C1 segment of cervical spinal cord (tissue), 14 donors: Measurements from ENCODE around the gene ACTL7A.
"Not testable (repeated sequence)": the region's sequence is repeated elsewhere in the genome, so short reads cannot be mapped to it uniquely, and the experiment has no call there.

Experiments
- DNase-seq, 14 donors: peaks; one replicate each; lab custom pipeline; 2025; lab: John Stamatoyannopoulos, UW

ACTL7A gene

GRCh38 chr9:108861997-108862396 is at the start of gene ACTL7A:
Gene ACTL7A, plus strand, starts transcription at chr9:108862266. Its CDS starts 57 bp downstream, at chr9:108862323.
- DNase-seq, result no peak

- no peak for DNase-seq
Observed at GRCh38 chr9:108812396-108813025, 49.6 kb upstream of the ACTL7A start.

GRCh38 chr9:108813951-108814601 is 48.0 kb upstream of the ACTL7A start:
- DNase-seq, result peak in 8 of 14 donors; percentile 3 to 24 (median 10)

GRCh38 chr9:108815156-108815555 is 46.9 kb upstream of the ACTL7A start:
- no peak for DNase-seq

GRCh38 chr9:108816037-108816436 is 46.0 kb upstream of the ACTL7A start:
- DNase-seq, result peak in 2 of 14 donors; percentile 5 to 18

GRCh38 chr9:108823829-108824228 is 38.2 kb upstream of the ACTL7A start:
- no peak for DNase-seq

GRCh38 chr9:108830272-108830671 is 31.8 kb upstream of the ACTL7A start:
- no peak for DNase-seq

- no peak for DNase-seq
Observed at GRCh38 chr9:108831496-108832178, 30.4 kb upstream of the ACTL7A start.

- DNase-seq, result no peak
Observed at GRCh38 chr9:108832179-108832500, 29.9 kb upstream of the ACTL7A start.

- no peak for DNase-seq
Observed at GRCh38 chr9:108834959-108835665, 27.0 kb upstream of the ACTL7A start.

GRCh38 chr9:108835831-108836230 is 26.2 kb upstream of the ACTL7A start:
- no peak for DNase-seq

GRCh38 chr9:108836319-108836718 is 25.7 kb upstream of the ACTL7A start:
- DNase-seq, result no peak

- no peak for DNase-seq
Observed at GRCh38 chr9:108836781-108837180, 25.3 kb upstream of the ACTL7A start.

GRCh38 chr9:108837530-108837929 is 24.5 kb upstream of the ACTL7A start:
- DNase-seq, result no peak

GRCh38 chr9:108838017-108838416 is 24.0 kb upstream of the ACTL7A start:
- no peak for DNase-seq

- not testable (repeated sequence) for DNase-seq
Observed at GRCh38 chr9:108839561-108839960, 22.5 kb upstream of the ACTL7A start.

- no peak for DNase-seq
Observed at GRCh38 chr9:108842610-108843295, 19.3 kb upstream of the ACTL7A start.

- DNase-seq, result no peak
Observed at GRCh38 chr9:108844391-108844790, 17.7 kb upstream of the ACTL7A start.

GRCh38 chr9:108844856-108845255 is 17.2 kb upstream of the ACTL7A start:
- DNase-seq, result no peak

- no peak for DNase-seq
Observed at GRCh38 chr9:108845507-108845906, 16.6 kb upstream of the ACTL7A start.

- no peak for DNase-seq
Observed at GRCh38 chr9:108845947-108846346, 16.1 kb upstream of the ACTL7A start.

- not testable (repeated sequence) for DNase-seq
Observed at GRCh38 chr9:108848296-108848695, 13.8 kb upstream of the ACTL7A start.
